WTC11 (cell line): ENCODE data around the gene CD2BP2. TPM values are rescaled to one million over a fixed set of nuclear protein-coding genes. Genes with fewer than 3 reads are reported as not detected.

Source experiments
- ATAC-seq: fragments of 200-7000 bp; cut with Tn5 transposase; 2 replicates; pipeline ENCODE4 v1.10.0; 2021; ENCODE audit warnings: mild to moderate bottlenecking, moderate library complexity
- CTCF ChIA-PET: fragments of 300-600 bp; sonication (Branson Sonifier 250); formaldehyde crosslinking; loops from one replicate; lab custom pipeline; 2021; ENCODE audit warnings: antibody characterized with exemption; lab: Charles Lee
- POLR2A ChIA-PET: fragments of 350-600 bp; sonication (Branson Sonifier 250); formaldehyde crosslinking; loops from one replicate; lab custom pipeline; 2021; ENCODE audit warnings: antibody characterized with exemption; lab: Charles Lee
- DNase-seq: peaks from one replicate; pipeline ENCODE4 v3.0.0; 2021; ENCODE audit warnings: low spot score
- H3K27ac Mint-ChIP-seq: 2 replicates; pipeline ENCODE4 v1.8.0; 2021; ENCODE audit warnings: mixed read lengths
- H3K27me3 Mint-ChIP-seq: 2 replicates; pipeline ENCODE4 v1.8.0; 2021; ENCODE audit warnings: low read depth, mild to moderate bottlenecking, moderate library complexity, mixed read lengths
- H3K36me3 Mint-ChIP-seq: 2 replicates; pipeline ENCODE4 v1.8.0; 2021; ENCODE audit warnings: mixed read lengths
- H3K4me1 Mint-ChIP-seq: 2 replicates; pipeline ENCODE4 v1.8.0; 2022; ENCODE audit warnings: mixed read lengths
- H3K4me3 Mint-ChIP-seq: 2 replicates; pipeline ENCODE4 v1.8.0; 2021; ENCODE audit warnings: mild to moderate bottlenecking, moderate library complexity, mixed read lengths
- H3K9me3 Mint-ChIP-seq: 2 replicates; pipeline ENCODE4 v1.8.0; 2021; ENCODE audit warnings: mixed read lengths
- CREB1 ChIP-seq: sonication (generic); formaldehyde crosslinking; IDR thresholded peaks from 2 replicates; pipeline ENCODE4 v1.8.0; 2023; ENCODE audit warnings: mild to moderate bottlenecking, missing genetic modification reagents
- ELF4 ChIP-seq: sonication (generic); formaldehyde crosslinking; IDR thresholded peaks from 2 replicates; pipeline ENCODE4 v1.8.1; 2022; ENCODE audit warnings: low read depth, mild to moderate bottlenecking, moderate library complexity, missing genetic modification reagents
- FOXJ3 ChIP-seq: sonication (generic); formaldehyde crosslinking; IDR thresholded peaks from 2 replicates; pipeline ENCODE4 v1.9.0; 2021; ENCODE audit warnings: missing genetic modification reagents, mild to moderate bottlenecking, borderline replicate concordance
- FOXK1 ChIP-seq: sonication (generic); formaldehyde crosslinking; IDR thresholded peaks from 2 replicates; pipeline ENCODE4 v1.8.0; 2022; ENCODE audit warnings: mild to moderate bottlenecking, moderate library complexity, missing genetic modification reagents
- IRF2 ChIP-seq: sonication (generic); formaldehyde crosslinking; IDR thresholded peaks from 2 replicates; pipeline ENCODE4 v1.8.0; 2022; ENCODE audit warnings: low read depth, missing genetic modification reagents, borderline replicate concordance
- JAZF1 ChIP-seq: fragments of 250-450 bp; sonication (Bioruptor Pico); IDR thresholded peaks from 2 replicates; pipeline ENCODE4 v1.9.0; 2021; ENCODE audit warnings: moderate library complexity, mild to moderate bottlenecking, inconsistent platforms
- NFATC4 ChIP-seq: fragments of 250-450 bp; sonication (Bioruptor Pico); IDR thresholded peaks from 2 replicates; pipeline ENCODE4 v1.9.0; 2021; ENCODE audit warnings: mild to moderate bottlenecking
- NR2C2 ChIP-seq: sonication (generic); formaldehyde crosslinking; IDR thresholded peaks from 2 replicates; pipeline ENCODE4 v1.8.0; 2022; ENCODE audit warnings: mild to moderate bottlenecking, missing genetic modification reagents
- RELA ChIP-seq: sonication (generic); formaldehyde crosslinking; IDR thresholded peaks from 2 replicates; pipeline ENCODE4 v1.8.1; 2022; ENCODE audit warnings: missing genetic modification reagents, mild to moderate bottlenecking, borderline replicate concordance
- SOX15 ChIP-seq: fragments of 250-450 bp; sonication (Bioruptor Pico); IDR thresholded peaks from 2 replicates; pipeline ENCODE4 v1.9.0; 2021; ENCODE audit warnings: mild to moderate bottlenecking
- TP53 ChIP-seq: sonication (generic); formaldehyde crosslinking; IDR thresholded peaks from 2 replicates; pipeline ENCODE4 v1.8.1; 2023; ENCODE audit warnings: mild to moderate bottlenecking, missing genetic modification reagents
- ZBTB21 ChIP-seq: sonication (generic); formaldehyde crosslinking; IDR thresholded peaks from 2 replicates; pipeline ENCODE4 v1.8.1; 2023; ENCODE audit warnings: mild to moderate bottlenecking, missing genetic modification reagents, borderline replicate concordance
- ZNF138 ChIP-seq: sonication (generic); formaldehyde crosslinking; conservative IDR thresholded peaks from 2 replicates; pipeline ENCODE4 v1.8.1; 2022; ENCODE audit warnings: mild to moderate bottlenecking, moderate library complexity, missing genetic modification reagents
- ZNF219 ChIP-seq: sonication (generic); formaldehyde crosslinking; IDR thresholded peaks from 2 replicates; pipeline ENCODE4 v1.8.0; 2023; ENCODE audit warnings: missing genetic modification reagents, mild to moderate bottlenecking, borderline replicate concordance
- ZNF423 ChIP-seq: fragments of 250-450 bp; sonication (Bioruptor Pico); IDR thresholded peaks from 2 replicates; pipeline ENCODE4 v2.1.2; 2022; ENCODE audit warnings: mild to moderate bottlenecking, moderate library complexity
- total RNA-seq: library from RNA; stranded (reverse); gene quantifications from 3 replicates; pipeline ENCODE4 v1.2.3, GENCODE V29; 2021
- TF ChIP-seq, protein P1 (sequence below): sonication (generic); formaldehyde crosslinking; IDR thresholded peaks from 2 replicates; pipeline ENCODE4 v1.8.0; 2022; ENCODE audit warnings: mild to moderate bottlenecking, missing genetic modification reagents
- TF ChIP-seq, protein P2 (sequence below): fragments of 250-450 bp; sonication (Bioruptor Pico); IDR thresholded peaks from 2 replicates; pipeline ENCODE4 v1.9.0; 2021; ENCODE audit warnings: mild to moderate bottlenecking, borderline replicate concordance
- TF ChIP-seq, protein P3 (sequence below): sonication (generic); formaldehyde crosslinking; IDR thresholded peaks from 2 replicates; pipeline ENCODE4 v1.8.0; 2022; ENCODE audit warnings: missing genetic modification reagents
- TF ChIP-seq, protein P4 (sequence below): sonication (generic); formaldehyde crosslinking; IDR thresholded peaks from 2 replicates; pipeline ENCODE4 v1.8.1; 2023; ENCODE audit warnings: mild to moderate bottlenecking, missing genetic modification reagents
- TF ChIP-seq, protein P5 (sequence below): fragments of 250-450 bp; sonication (Bioruptor Pico); IDR thresholded peaks from 2 replicates; pipeline ENCODE4 v1.9.0; 2021; ENCODE audit warnings: mild to moderate bottlenecking
- TF ChIP-seq, protein P6 (sequence below): sonication (generic); formaldehyde crosslinking; IDR thresholded peaks from 2 replicates; pipeline ENCODE4 v1.8.1; 2022; ENCODE audit warnings: mild to moderate bottlenecking, moderate library complexity, missing genetic modification reagents

CD2BP2 gene
- total RNA-seq, 1 experiment from 2014 or later = 56.6 TPM

DNA sequence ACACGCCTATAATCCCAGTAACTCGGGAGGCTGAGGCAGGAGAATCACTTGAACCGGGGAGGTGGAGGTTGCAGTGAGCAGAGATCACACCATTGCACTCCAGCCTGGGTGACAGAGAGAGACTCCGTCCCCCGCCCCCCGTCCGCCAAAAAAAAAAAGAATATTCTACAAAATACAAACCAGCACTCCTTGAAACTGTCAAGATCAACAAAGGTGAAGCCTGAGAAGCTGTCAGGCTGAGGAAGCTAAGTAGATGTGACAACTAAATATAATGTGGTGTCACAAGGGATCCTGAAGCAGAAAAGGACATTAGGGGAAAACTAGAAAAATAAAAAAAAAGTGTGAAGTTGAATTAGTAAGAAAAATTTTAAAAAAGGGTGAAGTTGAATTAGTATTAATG, 6.2 kb downstream of the CD2BP2 start (continued):
- TF ChIP-seq TP53 (CRISPR knock-in tag) = no peak
- no peak for TF ChIP-seq ZBTB21 (CRISPR knock-in tag)

DNA sequence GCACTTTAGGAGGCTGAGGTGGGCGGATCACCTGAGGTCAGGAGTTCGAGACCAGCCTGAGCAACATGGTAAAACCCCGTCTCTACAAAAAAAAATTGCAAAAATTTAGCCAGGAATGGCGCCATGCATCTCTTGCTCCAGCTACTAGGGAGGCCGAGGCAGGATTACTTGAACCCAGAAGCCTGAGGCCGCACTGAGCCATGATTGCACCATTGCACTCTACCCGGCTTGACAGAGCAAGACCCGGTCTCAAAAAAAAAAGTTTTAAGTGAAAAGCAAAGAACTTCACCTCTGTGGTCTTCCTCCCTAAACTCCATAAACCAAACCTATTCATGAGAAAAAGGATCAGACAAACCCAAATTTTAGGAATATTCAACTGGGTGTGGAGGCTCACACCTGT, 7.0 kb downstream of the CD2BP2 start:
- H3K27ac Mint-ChIP-seq = no peak overlapping the region
- peaks cover 22% of the 10 kb centered on the region for H3K36me3 Mint-ChIP-seq
- no peak for ATAC-seq
- H3K9me3 Mint-ChIP-seq = no peaks in the 10 kb centered on the region
- CTCF ChIA-PET = no interaction called here
- no peaks in the 10 kb centered on the region for H3K4me1 Mint-ChIP-seq
- TF ChIP-seq, protein P1, sequence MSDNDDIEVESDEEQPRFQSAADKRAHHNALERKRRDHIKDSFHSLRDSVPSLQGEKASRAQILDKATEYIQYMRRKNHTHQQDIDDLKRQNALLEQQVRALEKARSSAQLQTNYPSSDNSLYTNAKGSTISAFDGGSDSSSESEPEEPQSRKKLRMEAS (CRISPR knock-in tag) = no peak
- TF ChIP-seq ZNF423 (CRISPR knock-in tag) (no peak), ZBTB21 (CRISPR knock-in tag) (no peak), ZNF138 (CRISPR knock-in tag) (no peak), FOXK1 (CRISPR knock-in tag) (no peak), CREB1 (CRISPR knock-in tag) (no peak), ELF4 (CRISPR knock-in tag) (no peak), JAZF1 (no peak), RELA (no peak), ZNF219 (CRISPR knock-in tag) (no peak), SOX15 (no peak), NFATC4 (no peak), NR2C2 (CRISPR knock-in tag) (no peak), FOXJ3 (CRISPR knock-in tag) (no peak), IRF2 (CRISPR knock-in tag) (no peak)
- TF ChIP-seq, protein P2, sequence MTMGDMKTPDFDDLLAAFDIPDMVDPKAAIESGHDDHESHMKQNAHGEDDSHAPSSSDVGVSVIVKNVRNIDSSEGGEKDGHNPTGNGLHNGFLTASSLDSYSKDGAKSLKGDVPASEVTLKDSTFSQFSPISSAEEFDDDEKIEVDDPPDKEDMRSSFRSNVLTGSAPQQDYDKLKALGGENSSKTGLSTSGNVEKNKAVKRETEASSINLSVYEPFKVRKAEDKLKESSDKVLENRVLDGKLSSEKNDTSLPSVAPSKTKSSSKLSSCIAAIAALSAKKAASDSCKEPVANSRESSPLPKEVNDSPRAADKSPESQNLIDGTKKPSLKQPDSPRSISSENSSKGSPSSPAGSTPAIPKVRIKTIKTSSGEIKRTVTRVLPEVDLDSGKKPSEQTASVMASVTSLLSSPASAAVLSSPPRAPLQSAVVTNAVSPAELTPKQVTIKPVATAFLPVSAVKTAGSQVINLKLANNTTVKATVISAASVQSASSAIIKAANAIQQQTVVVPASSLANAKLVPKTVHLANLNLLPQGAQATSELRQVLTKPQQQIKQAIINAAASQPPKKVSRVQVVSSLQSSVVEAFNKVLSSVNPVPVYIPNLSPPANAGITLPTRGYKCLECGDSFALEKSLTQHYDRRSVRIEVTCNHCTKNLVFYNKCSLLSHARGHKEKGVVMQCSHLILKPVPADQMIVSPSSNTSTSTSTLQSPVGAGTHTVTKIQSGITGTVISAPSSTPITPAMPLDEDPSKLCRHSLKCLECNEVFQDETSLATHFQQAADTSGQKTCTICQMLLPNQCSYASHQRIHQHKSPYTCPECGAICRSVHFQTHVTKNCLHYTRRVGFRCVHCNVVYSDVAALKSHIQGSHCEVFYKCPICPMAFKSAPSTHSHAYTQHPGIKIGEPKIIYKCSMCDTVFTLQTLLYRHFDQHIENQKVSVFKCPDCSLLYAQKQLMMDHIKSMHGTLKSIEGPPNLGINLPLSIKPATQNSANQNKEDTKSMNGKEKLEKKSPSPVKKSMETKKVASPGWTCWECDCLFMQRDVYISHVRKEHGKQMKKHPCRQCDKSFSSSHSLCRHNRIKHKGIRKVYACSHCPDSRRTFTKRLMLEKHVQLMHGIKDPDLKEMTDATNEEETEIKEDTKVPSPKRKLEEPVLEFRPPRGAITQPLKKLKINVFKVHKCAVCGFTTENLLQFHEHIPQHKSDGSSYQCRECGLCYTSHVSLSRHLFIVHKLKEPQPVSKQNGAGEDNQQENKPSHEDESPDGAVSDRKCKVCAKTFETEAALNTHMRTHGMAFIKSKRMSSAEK (CRISPR knock-in tag) = no peak
- TF ChIP-seq, protein P3, sequence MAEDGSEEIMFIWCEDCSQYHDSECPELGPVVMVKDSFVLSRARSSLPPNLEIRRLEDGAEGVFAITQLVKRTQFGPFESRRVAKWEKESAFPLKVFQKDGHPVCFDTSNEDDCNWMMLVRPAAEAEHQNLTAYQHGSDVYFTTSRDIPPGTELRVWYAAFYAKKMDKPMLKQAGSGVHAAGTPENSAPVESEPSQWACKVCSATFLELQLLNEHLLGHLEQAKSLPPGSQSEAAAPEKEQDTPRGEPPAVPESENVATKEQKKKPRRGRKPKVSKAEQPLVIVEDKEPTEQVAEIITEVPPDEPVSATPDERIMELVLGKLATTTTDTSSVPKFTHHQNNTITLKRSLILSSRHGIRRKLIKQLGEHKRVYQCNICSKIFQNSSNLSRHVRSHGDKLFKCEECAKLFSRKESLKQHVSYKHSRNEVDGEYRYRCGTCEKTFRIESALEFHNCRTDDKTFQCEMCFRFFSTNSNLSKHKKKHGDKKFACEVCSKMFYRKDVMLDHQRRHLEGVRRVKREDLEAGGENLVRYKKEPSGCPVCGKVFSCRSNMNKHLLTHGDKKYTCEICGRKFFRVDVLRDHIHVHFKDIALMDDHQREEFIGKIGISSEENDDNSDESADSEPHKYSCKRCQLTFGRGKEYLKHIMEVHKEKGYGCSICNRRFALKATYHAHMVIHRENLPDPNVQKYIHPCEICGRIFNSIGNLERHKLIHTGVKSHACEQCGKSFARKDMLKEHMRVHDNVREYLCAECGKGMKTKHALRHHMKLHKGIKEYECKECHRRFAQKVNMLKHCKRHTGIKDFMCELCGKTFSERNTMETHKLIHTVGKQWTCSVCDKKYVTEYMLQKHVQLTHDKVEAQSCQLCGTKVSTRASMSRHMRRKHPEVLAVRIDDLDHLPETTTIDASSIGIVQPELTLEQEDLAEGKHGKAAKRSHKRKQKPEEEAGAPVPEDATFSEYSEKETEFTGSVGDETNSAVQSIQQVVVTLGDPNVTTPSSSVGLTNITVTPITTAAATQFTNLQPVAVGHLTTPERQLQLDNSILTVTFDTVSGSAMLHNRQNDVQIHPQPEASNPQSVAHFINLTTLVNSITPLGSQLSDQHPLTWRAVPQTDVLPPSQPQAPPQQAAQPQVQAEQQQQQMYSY (CRISPR knock-in tag) = no peak
- TF ChIP-seq, protein P4, sequence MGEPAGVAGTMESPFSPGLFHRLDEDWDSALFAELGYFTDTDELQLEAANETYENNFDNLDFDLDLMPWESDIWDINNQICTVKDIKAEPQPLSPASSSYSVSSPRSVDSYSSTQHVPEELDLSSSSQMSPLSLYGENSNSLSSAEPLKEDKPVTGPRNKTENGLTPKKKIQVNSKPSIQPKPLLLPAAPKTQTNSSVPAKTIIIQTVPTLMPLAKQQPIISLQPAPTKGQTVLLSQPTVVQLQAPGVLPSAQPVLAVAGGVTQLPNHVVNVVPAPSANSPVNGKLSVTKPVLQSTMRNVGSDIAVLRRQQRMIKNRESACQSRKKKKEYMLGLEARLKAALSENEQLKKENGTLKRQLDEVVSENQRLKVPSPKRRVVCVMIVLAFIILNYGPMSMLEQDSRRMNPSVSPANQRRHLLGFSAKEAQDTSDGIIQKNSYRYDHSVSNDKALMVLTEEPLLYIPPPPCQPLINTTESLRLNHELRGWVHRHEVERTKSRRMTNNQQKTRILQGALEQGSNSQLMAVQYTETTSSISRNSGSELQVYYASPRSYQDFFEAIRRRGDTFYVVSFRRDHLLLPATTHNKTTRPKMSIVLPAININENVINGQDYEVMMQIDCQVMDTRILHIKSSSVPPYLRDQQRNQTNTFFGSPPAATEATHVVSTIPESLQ = no peak
- TF ChIP-seq, protein P5, sequence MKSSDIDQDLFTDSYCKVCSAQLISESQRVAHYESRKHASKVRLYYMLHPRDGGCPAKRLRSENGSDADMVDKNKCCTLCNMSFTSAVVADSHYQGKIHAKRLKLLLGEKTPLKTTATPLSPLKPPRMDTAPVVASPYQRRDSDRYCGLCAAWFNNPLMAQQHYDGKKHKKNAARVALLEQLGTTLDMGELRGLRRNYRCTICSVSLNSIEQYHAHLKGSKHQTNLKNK (CRISPR knock-in tag) = no peak
- TF ChIP-seq, protein P6, sequence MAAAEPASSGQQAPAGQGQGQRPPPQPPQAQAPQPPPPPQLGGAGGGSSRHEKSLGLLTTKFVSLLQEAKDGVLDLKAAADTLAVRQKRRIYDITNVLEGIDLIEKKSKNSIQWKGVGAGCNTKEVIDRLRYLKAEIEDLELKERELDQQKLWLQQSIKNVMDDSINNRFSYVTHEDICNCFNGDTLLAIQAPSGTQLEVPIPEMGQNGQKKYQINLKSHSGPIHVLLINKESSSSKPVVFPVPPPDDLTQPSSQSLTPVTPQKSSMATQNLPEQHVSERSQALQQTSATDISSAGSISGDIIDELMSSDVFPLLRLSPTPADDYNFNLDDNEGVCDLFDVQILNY (CRISPR knock-in tag) = no peak
- POLR2A ChIA-PET = no interaction called here
- no peaks in the 10 kb centered on the region for H3K27me3 Mint-ChIP-seq
- no peak for DNase-seq
- H3K4me3 Mint-ChIP-seq = no peak overlapping the region
